Heart left ventricle (tissue), 16 donors: ENCODE data around the gene CCNJL. TPM values are rescaled to one million over a fixed set of nuclear protein-coding genes. Genes with fewer than 3 reads are reported as not detected.
A peak's percentile ranks its signal among the peaks of the same experiment; 100 is the strongest.

Experiments
- ATAC-seq, 4 donors: fragments of 200-7000 bp; cut with Tn5 transposase; one replicate each; pipeline ENCODE4 v1.9.1; 2020 to 2022; ENCODE audit warnings: moderate library complexity in 4 of 4, mild to moderate bottlenecking in 3 of 4, moderate number of reproducible peaks in 1 of 4
- DNase-seq, 5 donors: peaks; one replicate each; pipeline ENCODE4 v3.0.0-alpha.2; 2020
- H3K27ac ChIP-seq, 12 donors: fragments of 200-600 bp; sonication (generic) in 4 of 12; one replicate each; pipeline versions ENCODE4 v1.5.0 to v1.8.0; 2016 to 2022; ENCODE audit warnings: mild to moderate bottlenecking in 2 of 12
- H3K27me3 ChIP-seq, 9 donors: fragments of 200-600 bp; sonication (generic) in 2 of 9; one replicate each; pipeline versions ENCODE4 v1.5.1 to v1.8.0; 2016 to 2022; ENCODE audit warnings: mild to moderate bottlenecking in 3 of 9
- H3K36me3 ChIP-seq, 9 donors: fragments of 200-600 bp; sonication (generic) in 2 of 9; one replicate each; pipeline versions ENCODE4 v1.5.0 to v1.8.0; 2018 to 2022; ENCODE audit warnings: mild to moderate bottlenecking in 2 of 9
- H3K4me1 ChIP-seq, 12 donors: fragments of 200-600 bp; sonication (generic) in 4 of 12; one replicate each; pipeline versions ENCODE4 v1.5.0 to v1.8.0; 2016 to 2022; ENCODE audit warnings: mild to moderate bottlenecking in 3 of 12
- H3K4me3 ChIP-seq, 12 donors: fragments of 200-600 bp; sonication (generic) in 4 of 12; one replicate each; pipeline versions ENCODE4 v1.5.0 to v1.8.0; 2017 to 2022; ENCODE audit warnings: mild to moderate bottlenecking in 9 of 12, moderate library complexity in 4 of 12
- H3K9me3 ChIP-seq, 12 donors: fragments of 200-600 bp; sonication (generic) in 4 of 12; one replicate each; pipeline versions ENCODE4 v1.5.0 to v1.8.0; 2016 to 2022; ENCODE audit warnings: mild to moderate bottlenecking in 1 of 12
- CTCF ChIP-seq, 12 donors: fragments of 200-600 bp; sonication (generic) in 4 of 12; IDR thresholded peaks; one replicate each; pipeline versions ENCODE4 v1.5.0 to v1.8.0; 2018 to 2022; ENCODE audit warnings: antibody characterized with exemption in 12 of 12, mild to moderate bottlenecking in 5 of 12
- POLR2A ChIP-seq, 2 donors: fragments of 450-650 bp; IDR thresholded peaks; one replicate each; pipeline ENCODE4 v1.6.1; 2017; ENCODE audit warnings: antibody characterized with exemption in 2 of 2, mild to moderate bottlenecking in 2 of 2, moderate library complexity in 2 of 2
- WGBS, 4 donors: extraction: QIAGEN DNeasy Blood & Tissue Kit in 2 of 4; methylation state at CpG; one replicate each; pipeline versions ENCODE4 v1.1.5 to v1.1.7; 2013 to 2018; 5-methylcytosine and 5-hydroxymethylcytosine counted together
- intact Hi-C, 10 donors: fragments of 100-400 bp; cut with DNase I; formaldehyde crosslinking; loops; one replicate each; pipeline versions ENCODE4 v1.11.1 to v1.14.2; 2022
- polyA plus RNA-seq, 2 donors: library from polyadenylated mRNA; stranded (reverse); fragments of 200-250 nt; gene quantifications; one replicate each; pipeline ENCODE4 v1.2.3, GENCODE V29; 2013
- total RNA-seq, 9 donors: library from RNA; depleted of rRNA in 2 of 9; stranded (reverse); fragments of >200 nt in 2 of 9; fragmentation: NEBNext Ultra II Directional in 3 of 9; extraction: Animal tissue kit (Norgen Biotek cat#: 25700) in 3 of 9; gene quantifications; one replicate each; pipeline versions ENCODE4 v1.1.0 to v1.2.4, GENCODE V29; 2016 to 2023
- donor health status: ischemic (EF 13 %, LVEDD 7.1; RV severe dilation, severe dysfunction).
- donor health status: healthy with polysubstance abuse.
- donor health status: DM: no; HTN: yes; CAD: no.
- donor health status: DM: no; HTN: no; CAD: no.
- donor health status: ischemic (EF 25% LVEDD 6.9; RV normal size, moderate dysfunction).
- donor health status: ischemic (EF 25% LVEDD 5.7; RV mildly dilated, moderate dysfunction).
- donor health status: healthy.
- donor health status: DM: yes; HTN: yes; CAD: no.
- donor health status: ischemic (EF 35%, LVEDD 5.7; RV mildly dilated, moderate dysfunction).
- donor health status: nonischemic (EF 11% LVEDD 7.7; RV severe dilation, severe dysfunction).
- donor health status: DM: yes; HTN: yes; CAD: no.
- donor health status: PGD.
- donor health status: ischemic (EF 29% LVEDD 5.4; RV normal size, mild dysfunction).
- donor health status: nonischemic (EF 23%, LVEDD 6.1; RV moderate dilation, normal function).

Gene CCNJL
- total and polyA plus RNA-seq, 11 donors, result 3.5 to 12.4 (median 7.2) TPM

- Histone ChIP-seq H3K27me3 (peaks cover 0 to 22% (median 0%) of the 10 kb centered on the region in 9 donors), H3K36me3 (peaks cover 0 to 15% (median 0%) of the 10 kb centered on the region in 9 donors), H3K4me1 (peaks cover 0 to 28% (median 2%) of the 10 kb centered on the region in 12 donors), H3K9me3 (no peaks in the 10 kb centered on the region), H3K4me3 (no peak overlapping the region), H3K27ac (no peak overlapping the region)
- ATAC-seq (no peak), DNase-seq (no peak)
- intact Hi-C loops, result no loop called here
- TF ChIP-seq POLR2A (IDR thresholded peaks at IDR 0.05) (no peak), CTCF (IDR thresholded peaks at IDR 0.05) (no peak)
- 93 to 98% (median 96%) methylated on average over 3 to 4 of the region's 4 CpGs for WGBS, 4 donors
Observed at GRCh38 chr5:160306696-160307095, 5.7 kb downstream of the CCNJL start.

GRCh38 chr5:160305319-160305718 lies 7.0 kb downstream of the CCNJL start:
- no peaks in the 10 kb centered on the region for H3K9me3 ChIP-seq
- intact Hi-C loops, result no loop called here
- H3K27ac ChIP-seq, result no peak overlapping the region
- ATAC-seq (no peak), DNase-seq (no peak)
- WGBS, 4 donors, result 95 to 97% (median 96%) methylated on average over 10 of the region's 10 CpGs
- TF ChIP-seq CTCF (IDR thresholded peaks at IDR 0.05) (no peak), POLR2A (IDR thresholded peaks at IDR 0.05) (no peak)
- H3K4me1 ChIP-seq, result peaks cover 0 to 16% (median 0%) of the 10 kb centered on the region in 12 donors
- H3K27me3 ChIP-seq, result peaks cover 0 to 10% (median 0%) of the 10 kb centered on the region in 9 donors
- H3K4me3 ChIP-seq, result no peak overlapping the region
- peaks cover 0 to 15% (median 0%) of the 10 kb centered on the region in 9 donors for H3K36me3 ChIP-seq

- Histone ChIP-seq H3K36me3 (peaks cover 0 to 10% (median 0%) of the 10 kb centered on the region in 9 donors), H3K4me1 (peaks cover 0 to 2% (median 0%) of the 10 kb centered on the region in 12 donors), H3K4me3 (no peak overlapping the region), H3K27me3 (no peaks in the 10 kb centered on the region), H3K27ac (no peak overlapping the region), H3K9me3 (no peaks in the 10 kb centered on the region)
- TF ChIP-seq POLR2A (IDR thresholded peaks at IDR 0.05) (no peak), CTCF (IDR thresholded peaks at IDR 0.05) (no peak)
- WGBS, 4 donors, result 39 to 55% (median 46%) methylated on average over 3 of the region's 3 CpGs
- intact Hi-C loops, result no loop called here
- DNase-seq (peak in 1 of 5 donors; percentile 54), ATAC-seq (peak in 3 of 4 donors; percentile 47 to 79 (median 73))
Observed at GRCh38 chr5:160303690-160304089, 8.7 kb downstream of the CCNJL start.

- H3K27me3 ChIP-seq, result no peaks in the 10 kb centered on the region
- 88 to 92% (median 90%) methylated on average over 10 of the region's 10 CpGs for WGBS, 4 donors
- intact Hi-C loops, result no loop called here
- DNase-seq (no peak), ATAC-seq (peak in 2 of 4 donors; percentile 6 to 30)
- H3K4me3 ChIP-seq, result no peak overlapping the region
- no peaks in the 10 kb centered on the region for H3K9me3 ChIP-seq
- peaks cover 0 to 23% (median 3%) of the 10 kb centered on the region in 12 donors for H3K4me1 ChIP-seq
- H3K36me3 ChIP-seq, result no peaks in the 10 kb centered on the region
- TF ChIP-seq POLR2A (IDR thresholded peaks at IDR 0.05) (no peak), CTCF (IDR thresholded peaks at IDR 0.05) (no peak)
- H3K27ac ChIP-seq, result no peak overlapping the region
Observed at GRCh38 chr5:160298189-160298588, 14.2 kb downstream of the CCNJL start.
